ENCODE results near the gene STX8. TPM values are rescaled to one million over a fixed set of nuclear protein-coding genes. Genes with fewer than 3 reads are reported as not detected.
"Not testable (repeated sequence)": the region's sequence is repeated elsewhere in the genome, so short reads cannot be mapped to it uniquely, and the experiment has no call there.

The STX8 gene
- polyA plus RNA-seq, 1 of the 3 experiments (the other 2 are of a cell fraction), result 51.3 TPM

DNA sequence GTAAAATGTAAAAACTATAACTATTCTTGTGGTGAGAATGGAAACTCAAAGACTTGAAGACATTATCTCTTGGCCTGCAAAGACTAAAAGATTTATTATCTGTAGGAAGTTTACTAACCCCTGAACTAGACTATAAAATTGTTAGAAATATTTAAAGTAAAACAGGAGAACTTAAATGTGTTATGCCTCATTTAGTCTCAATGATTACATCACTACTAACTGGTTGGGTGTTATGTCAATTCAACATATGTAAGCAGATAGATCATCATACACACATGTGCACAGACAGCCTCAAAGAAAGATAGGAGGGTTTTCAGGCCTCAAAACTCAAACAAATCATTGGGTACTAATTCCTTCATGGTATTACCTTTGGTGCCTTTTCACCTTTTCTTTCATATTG is 7.6 kb downstream of the STX8 start:
- Histone ChIP-seq H3K4me1 (ENCODE audit: control insufficient read depth in 1 of 2, insufficient read depth in 2 of 2, low read depth in 1 of 2, low read length in 1 of 2) (no peaks in the 10 kb centered on the region), H3K4me3 (ENCODE audit: low read depth in 2 of 2, low read length in 1 of 2) (no peak overlapping the region), H3K4me2 (no peak overlapping the region), H4K20me1 (ENCODE audit: insufficient read depth) (no peaks in the 10 kb centered on the region), H3K36me3 (replicated peaks in 1 of 2; ENCODE audit: control insufficient read depth in 1 of 2, insufficient read depth in 2 of 2, low read length in 1 of 2) (peaks cover 0 to 14% of the 10 kb centered on the region in 2 experiments), H2AFZ (ENCODE audit: low read depth) (no peak overlapping the region), H3K9me3 (no peaks in the 10 kb centered on the region), H3K9ac (no peak overlapping the region), H3F3A (replicated peaks; ENCODE audit: insufficient read depth) (no peaks in the 10 kb centered on the region), H3K27me3 (ENCODE audit: insufficient read depth) (no peaks in the 10 kb centered on the region), H3K9me2 (no peaks in the 10 kb centered on the region), H3K79me2 (ENCODE audit: insufficient read depth) (peaks cover 9% of the 10 kb centered on the region), H3K27ac (ENCODE audit: low read depth in 2 of 2, low read length in 1 of 2) (no peak overlapping the region)
- DNase-seq, result no peak
- TF ChIP-seq EZH2phosphoT487 (IDR thresholded peaks at IDR 0.05; ENCODE audit: borderline replicate concordance, low read depth), result no peak
- TF ChIP-seq, protein P1, sequence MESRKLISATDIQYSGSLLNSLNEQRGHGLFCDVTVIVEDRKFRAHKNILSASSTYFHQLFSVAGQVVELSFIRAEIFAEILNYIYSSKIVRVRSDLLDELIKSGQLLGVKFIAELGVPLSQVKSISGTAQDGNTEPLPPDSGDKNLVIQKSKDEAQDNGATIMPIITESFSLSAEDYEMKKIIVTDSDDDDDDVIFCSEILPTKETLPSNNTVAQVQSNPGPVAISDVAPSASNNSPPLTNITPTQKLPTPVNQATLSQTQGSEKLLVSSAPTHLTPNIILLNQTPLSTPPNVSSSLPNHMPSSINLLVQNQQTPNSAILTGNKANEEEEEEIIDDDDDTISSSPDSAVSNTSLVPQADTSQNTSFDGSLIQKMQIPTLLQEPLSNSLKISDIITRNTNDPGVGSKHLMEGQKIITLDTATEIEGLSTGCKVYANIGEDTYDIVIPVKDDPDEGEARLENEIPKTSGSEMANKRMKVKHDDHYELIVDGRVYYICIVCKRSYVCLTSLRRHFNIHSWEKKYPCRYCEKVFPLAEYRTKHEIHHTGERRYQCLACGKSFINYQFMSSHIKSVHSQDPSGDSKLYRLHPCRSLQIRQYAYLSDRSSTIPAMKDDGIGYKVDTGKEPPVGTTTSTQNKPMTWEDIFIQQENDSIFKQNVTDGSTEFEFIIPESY (IDR thresholded peaks at IDR 0.05; ENCODE audit: borderline replicate concordance, low read depth), result no peak
- TF ChIP-seq RFX5 (IDR thresholded peaks at IDR 0.05; ENCODE audit: low read length), result no peak
- TF ChIP-seq POLR2AphosphoS5 (IDR thresholded peaks at IDR 0.05; ENCODE audit: low read depth, low read length), result no peak
- no peak for TF ChIP-seq ELF1 (IDR thresholded peaks at IDR 0.05)
- no peak for TF ChIP-seq NRF1 (IDR thresholded peaks at IDR 0.05; ENCODE audit: low read depth, low read length)
- TF ChIP-seq FOXJ3 (CRISPR knock-in tag; IDR thresholded peaks at IDR 0.05), result no peak
- TF ChIP-seq, protein P2, sequence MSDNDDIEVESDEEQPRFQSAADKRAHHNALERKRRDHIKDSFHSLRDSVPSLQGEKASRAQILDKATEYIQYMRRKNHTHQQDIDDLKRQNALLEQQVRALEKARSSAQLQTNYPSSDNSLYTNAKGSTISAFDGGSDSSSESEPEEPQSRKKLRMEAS (IDR thresholded peaks at IDR 0.05; ENCODE audit: low read depth), result no peak
- TF ChIP-seq GABPA (IDR thresholded peaks at IDR 0.05; ENCODE audit: low read depth), result no peak
- TF ChIP-seq, protein P3, sequence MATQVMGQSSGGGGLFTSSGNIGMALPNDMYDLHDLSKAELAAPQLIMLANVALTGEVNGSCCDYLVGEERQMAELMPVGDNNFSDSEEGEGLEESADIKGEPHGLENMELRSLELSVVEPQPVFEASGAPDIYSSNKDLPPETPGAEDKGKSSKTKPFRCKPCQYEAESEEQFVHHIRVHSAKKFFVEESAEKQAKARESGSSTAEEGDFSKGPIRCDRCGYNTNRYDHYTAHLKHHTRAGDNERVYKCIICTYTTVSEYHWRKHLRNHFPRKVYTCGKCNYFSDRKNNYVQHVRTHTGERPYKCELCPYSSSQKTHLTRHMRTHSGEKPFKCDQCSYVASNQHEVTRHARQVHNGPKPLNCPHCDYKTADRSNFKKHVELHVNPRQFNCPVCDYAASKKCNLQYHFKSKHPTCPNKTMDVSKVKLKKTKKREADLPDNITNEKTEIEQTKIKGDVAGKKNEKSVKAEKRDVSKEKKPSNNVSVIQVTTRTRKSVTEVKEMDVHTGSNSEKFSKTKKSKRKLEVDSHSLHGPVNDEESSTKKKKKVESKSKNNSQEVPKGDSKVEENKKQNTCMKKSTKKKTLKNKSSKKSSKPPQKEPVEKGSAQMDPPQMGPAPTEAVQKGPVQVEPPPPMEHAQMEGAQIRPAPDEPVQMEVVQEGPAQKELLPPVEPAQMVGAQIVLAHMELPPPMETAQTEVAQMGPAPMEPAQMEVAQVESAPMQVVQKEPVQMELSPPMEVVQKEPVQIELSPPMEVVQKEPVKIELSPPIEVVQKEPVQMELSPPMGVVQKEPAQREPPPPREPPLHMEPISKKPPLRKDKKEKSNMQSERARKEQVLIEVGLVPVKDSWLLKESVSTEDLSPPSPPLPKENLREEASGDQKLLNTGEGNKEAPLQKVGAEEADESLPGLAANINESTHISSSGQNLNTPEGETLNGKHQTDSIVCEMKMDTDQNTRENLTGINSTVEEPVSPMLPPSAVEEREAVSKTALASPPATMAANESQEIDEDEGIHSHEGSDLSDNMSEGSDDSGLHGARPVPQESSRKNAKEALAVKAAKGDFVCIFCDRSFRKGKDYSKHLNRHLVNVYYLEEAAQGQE (IDR thresholded peaks at IDR 0.05; ENCODE audit: low read depth, low read length), result no peak
- no peak for TF ChIP-seq SIN3A (IDR thresholded peaks at IDR 0.05; ENCODE audit: borderline replicate concordance, low read depth, low read length)
- TF ChIP-seq GATA2 (CRISPR knock-in tag; IDR thresholded peaks at IDR 0.05), result no peak
- TF ChIP-seq EP300 (IDR thresholded peaks at IDR 0.05; ENCODE audit: borderline replicate concordance in 1 of 2, low read depth in 1 of 2, low read length in 1 of 2), result no peak
- TF ChIP-seq TEAD4 (IDR thresholded peaks at IDR 0.05; ENCODE audit: borderline replicate concordance, insufficient read depth), result no peak
- no peak for TF ChIP-seq MXI1 (IDR thresholded peaks at IDR 0.05; ENCODE audit: low read depth, low read length)
- CTCF ChIA-PET, result no interaction called here
- POLR2A ChIA-PET, result no interaction called here

DNA sequence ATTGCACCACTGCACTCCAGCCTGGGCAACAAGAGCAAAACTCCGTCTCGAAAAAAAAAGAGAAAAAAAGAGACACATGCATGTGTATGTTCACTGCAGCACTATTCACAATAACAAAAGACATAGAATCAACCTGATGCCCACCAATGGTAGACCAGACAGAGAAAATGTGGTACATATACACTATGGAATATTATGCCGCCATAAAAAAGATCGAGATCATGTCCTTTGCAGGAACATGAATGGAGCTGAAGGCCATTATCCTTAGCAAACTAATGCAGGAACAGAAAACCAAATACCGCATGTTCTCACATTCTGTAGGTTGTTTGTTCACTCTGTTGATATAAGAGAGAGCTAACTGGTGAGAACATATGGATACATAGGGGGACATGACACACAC is 8.9 kb downstream of the STX8 start:
- H3K27ac ChIP-seq (ENCODE audit: low read depth in 2 of 2, low read length in 1 of 2); DNase-seq; H3K27me3 ChIP-seq (ENCODE audit: insufficient read depth); H3K4me3 ChIP-seq (ENCODE audit: low read depth in 2 of 2, low read length in 1 of 2); H3K4me2 ChIP-seq; H3K9me3 ChIP-seq; H3K9ac ChIP-seq; H3K79me2 ChIP-seq (ENCODE audit: insufficient read depth); H2AFZ ChIP-seq (ENCODE audit: low read depth); H3K4me1 ChIP-seq (ENCODE audit: control insufficient read depth in 1 of 2, insufficient read depth in 2 of 2, low read depth in 1 of 2, low read length in 1 of 2); H3F3A ChIP-seq (replicated peaks; ENCODE audit: insufficient read depth); H4K20me1 ChIP-seq (ENCODE audit: insufficient read depth); POLR2A ChIA-PET; H3K9me2 ChIP-seq: not testable (repeated sequence)
- CTCF ChIA-PET, result interaction anchor here (0.6 kb wide), 1 partner anchor 618 kb away, joined by 3 read pairs; no protein-coding TSS in a partner anchor
- H3K36me3 ChIP-seq (replicated peaks in 1 of 2; ENCODE audit: control insufficient read depth in 1 of 2, insufficient read depth in 2 of 2, low read length in 1 of 2), result peaks cover 0 to 14% of the 10 kb centered on the region in 2 experiments
- WGBS (ENCODE audit: low lambda C conversion rate), result 88% methylated on average over 5 of the region's 5 CpGs

All from SK-N-SH (cell line).